ELR (cell line): ENCODE measurements around the gene C2CD5.

Experiments
- DNase-seq: peaks from one replicate; pipeline ENCODE4 v3.0.0-alpha.2; 2015; ENCODE audit warnings: low read depth

Gene C2CD5

GRCh38 chr12:22415342-22416309 lies 128.7 kb downstream of the C2CD5 start:
- DNase-seq, result no peak

- no peak for DNase-seq
These were observed 129.6 kb downstream of the C2CD5 start for GRCh38 chr12:22414742-22415141.

GRCh38 chr12:22413592-22413991 lies 130.8 kb downstream of the C2CD5 start:
- DNase-seq, result no peak

- no peak for DNase-seq
These were observed 131.8 kb downstream of the C2CD5 start for GRCh38 chr12:22412581-22412980.

- no peak for DNase-seq
These were observed 133.9 kb downstream of the C2CD5 start for GRCh38 chr12:22410486-22410885.

GRCh38 chr12:22409377-22410164 lies 134.8 kb downstream of the C2CD5 start:
- no peak for DNase-seq

- no peak for DNase-seq
These were observed 135.5 kb downstream of the C2CD5 start for GRCh38 chr12:22408610-22409376.

GRCh38 chr12:22407397-22407796 lies 136.9 kb downstream of the C2CD5 start:
- DNase-seq, result no peak

- no peak for DNase-seq
These were observed 137.7 kb downstream of the C2CD5 start for GRCh38 chr12:22406627-22407026.

GRCh38 chr12:22399464-22400180 lies 144.7 kb downstream of the C2CD5 start:
- DNase-seq, result no peak
